Ovary (tissue), 9 donors: ENCODE data around the gene ZNF423. TPM values are rescaled to one million over a fixed set of nuclear protein-coding genes. Genes with fewer than 3 reads are reported as not detected.

Experiments
- DNase-seq, 5 donors: peaks; one replicate each; pipeline ENCODE4 v3.0.0-alpha.2; 2019 to 2020
- H3K27ac ChIP-seq, 2 donors: fragments of 200-600 bp; one replicate each; pipeline versions ENCODE4 v1.5.1 to v1.8.0; 2019 to 2022
- H3K27me3 ChIP-seq: fragments of 200-600 bp; one replicate; pipeline ENCODE4 v1.8.0; 2022
- H3K36me3 ChIP-seq: fragments of 200-600 bp; sonication (generic); one replicate; pipeline ENCODE4 v1.5.1; 2019
- H3K4me1 ChIP-seq: one replicate; pipeline ENCODE4 v1.8.1; 2013; ENCODE audit warnings: mild to moderate bottlenecking, moderate library complexity; ENCODE audit not compliant: insufficient read depth
- H3K4me3 ChIP-seq: fragments of 200-600 bp; sonication (generic); one replicate; pipeline ENCODE4 v1.5.1; 2017
- H3K9me3 ChIP-seq, 2 donors: fragments of 200-600 bp in 1 of 2; sonication (generic) in 1 of 2; one replicate each; pipeline versions ENCODE4 v1.5.1 to v1.8.1; 2013 to 2019; ENCODE audit warnings: mild to moderate bottlenecking in 1 of 2, moderate library complexity in 1 of 2
- EP300 ChIP-seq: sonication (generic); formaldehyde crosslinking; IDR thresholded peaks from one replicate; pipeline ENCODE4 v1.6.1; 2017; ENCODE audit warnings: antibody characterized with exemption
- POLR2A ChIP-seq: fragments of 450-650 bp; IDR thresholded peaks from one replicate; pipeline ENCODE4 v1.6.1; 2017; ENCODE audit warnings: antibody characterized with exemption, mild to moderate bottlenecking, moderate library complexity
- WGBS, 3 donors: extraction: QIAGEN DNeasy Blood & Tissue Kit in 1 of 3; methylation state at CpG; one replicate each; pipeline versions ENCODE4 v1.1.5 to v1.1.7; 2013 to 2017; 5-methylcytosine and 5-hydroxymethylcytosine counted together
- intact Hi-C, 4 donors: fragments of 100-400 bp; cut with DNase I; formaldehyde crosslinking; loops; one replicate each; pipeline versions ENCODE4 v1.11.0 to v1.15.1; 2022 to 2023
- polyA plus RNA-seq, 2 donors: library from polyadenylated mRNA; stranded (reverse); fragments of 200-250 nt in 1 of 2; fragments of 350-450 nt in 1 of 2; fragmentation: Illumina TruSeq in 1 of 2; extraction: RNeasy Lipid Tissue Mini Kit (QIAGEN cat#74804) in 1 of 2; gene quantifications; one replicate each; pipeline ENCODE4 v1.2.3, GENCODE V29; 2013 to 2014
- total RNA-seq, 7 donors: library from RNA; depleted of rRNA in 2 of 7; stranded (reverse); fragments of >200 nt in 2 of 7; fragmentation: NEBNext Ultra II Directional in 3 of 7; extraction: Animal tissue kit (Norgen Biotek cat#: 25700) in 3 of 7; gene quantifications; one replicate each; pipeline versions ENCODE4 v1.1.0 to v1.2.4, GENCODE V29; 2016 to 2023
- TF ChIP-seq, protein P1 (sequence below), 3 donors: fragments of 450-650 bp in 2 of 3; fragments of 200-600 bp in 1 of 3; IDR thresholded peaks; one replicate each; pipeline versions ENCODE4 v1.5.1 to v1.8.0; 2016 to 2022; ENCODE audit warnings: antibody characterized with exemption in 3 of 3, mild to moderate bottlenecking in 1 of 3
- donor health status: DM: no; HTN: no; CAD: no; lungs with moderate emphysema.
- donor health status: DM: no; HTN: no; CAD: no.
- donor health status: Bipolar disorder and iron deficiency.
- donor health status: DM: yes; HTN: yes; CAD: no.
- donor health status: DM: no; HTN: no; CAD: no.
- donor health status: DM: yes; HTN: yes; CAD: no.

ZNF423 gene
- total and polyA plus RNA-seq, 9 donors: 3.3 to 40.3 (median 12.4) TPM

GRCh38 chr16:49672753-49673152 lies 183.2 kb downstream of the ZNF423 start:
- Histone ChIP-seq H3K9me3 (no peaks in the 10 kb centered on the region), H3K27me3 (no peaks in the 10 kb centered on the region), H3K4me1 (no peaks in the 10 kb centered on the region), H3K36me3 (no peaks in the 10 kb centered on the region), H3K27ac (no peak overlapping the region), H3K4me3 (no peak overlapping the region)
- intact Hi-C loops: no loop called here
- no peak for DNase-seq
- 85 to 87% (median 87%) methylated on average over 11 of the region's 11 CpGs for WGBS, 3 donors
- TF ChIP-seq POLR2A: no peak
- TF ChIP-seq, protein P1, sequence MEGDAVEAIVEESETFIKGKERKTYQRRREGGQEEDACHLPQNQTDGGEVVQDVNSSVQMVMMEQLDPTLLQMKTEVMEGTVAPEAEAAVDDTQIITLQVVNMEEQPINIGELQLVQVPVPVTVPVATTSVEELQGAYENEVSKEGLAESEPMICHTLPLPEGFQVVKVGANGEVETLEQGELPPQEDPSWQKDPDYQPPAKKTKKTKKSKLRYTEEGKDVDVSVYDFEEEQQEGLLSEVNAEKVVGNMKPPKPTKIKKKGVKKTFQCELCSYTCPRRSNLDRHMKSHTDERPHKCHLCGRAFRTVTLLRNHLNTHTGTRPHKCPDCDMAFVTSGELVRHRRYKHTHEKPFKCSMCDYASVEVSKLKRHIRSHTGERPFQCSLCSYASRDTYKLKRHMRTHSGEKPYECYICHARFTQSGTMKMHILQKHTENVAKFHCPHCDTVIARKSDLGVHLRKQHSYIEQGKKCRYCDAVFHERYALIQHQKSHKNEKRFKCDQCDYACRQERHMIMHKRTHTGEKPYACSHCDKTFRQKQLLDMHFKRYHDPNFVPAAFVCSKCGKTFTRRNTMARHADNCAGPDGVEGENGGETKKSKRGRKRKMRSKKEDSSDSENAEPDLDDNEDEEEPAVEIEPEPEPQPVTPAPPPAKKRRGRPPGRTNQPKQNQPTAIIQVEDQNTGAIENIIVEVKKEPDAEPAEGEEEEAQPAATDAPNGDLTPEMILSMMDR (IDR thresholded peaks at IDR 0.05): no peak
- TF ChIP-seq EP300: no peak

DNA sequence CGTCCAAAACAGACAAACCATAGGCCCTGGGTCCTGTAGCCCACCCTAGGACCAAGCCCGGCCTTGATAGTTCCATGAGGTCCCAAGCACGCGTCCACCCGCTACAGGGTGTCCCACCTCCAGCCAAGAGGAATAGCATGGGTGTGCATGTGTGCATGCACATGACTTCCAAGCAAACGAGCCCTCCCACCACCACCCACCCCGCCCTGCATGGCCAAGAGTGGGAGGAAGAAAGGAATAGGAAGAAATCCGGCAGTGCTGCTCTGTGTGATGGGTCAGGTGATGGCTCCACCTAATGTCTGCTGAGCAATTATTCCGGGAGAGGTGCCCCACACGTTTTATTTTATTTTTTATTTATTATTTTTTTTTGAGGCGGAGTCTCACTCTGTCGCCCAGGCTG lies 184.6 kb downstream of the ZNF423 start:
- no peaks in the 10 kb centered on the region for H3K27me3 ChIP-seq
- DNase-seq: no peak
- no peaks in the 10 kb centered on the region for H3K9me3 ChIP-seq
- intact Hi-C loops: no loop called here
- no peak overlapping the region for H3K27ac ChIP-seq
- H3K36me3 ChIP-seq: no peaks in the 10 kb centered on the region
- no peaks in the 10 kb centered on the region for H3K4me1 ChIP-seq
- TF ChIP-seq EP300 (no peak), POLR2A (no peak)
- TF ChIP-seq, protein P1 (IDR thresholded peaks at IDR 0.05): no peak
- WGBS, 3 donors: 87 to 90% (median 89%) methylated on average over 12 of the region's 12 CpGs
- no peak overlapping the region for H3K4me3 ChIP-seq

- Histone ChIP-seq H3K9me3 (no peaks in the 10 kb centered on the region), H3K27ac (no peak overlapping the region), H3K4me1 (no peaks in the 10 kb centered on the region), H3K36me3 (no peaks in the 10 kb centered on the region), H3K27me3 (no peaks in the 10 kb centered on the region), H3K4me3 (no peak overlapping the region)
- DNase-seq: no peak
- TF ChIP-seq EP300 (no peak), POLR2A (no peak)
- TF ChIP-seq, protein P1 (IDR thresholded peaks at IDR 0.05): no peak
- 62 to 74% (median 73%) methylated on average over 13 of the region's 13 CpGs for WGBS, 3 donors
- intact Hi-C loops: no loop called here
Observed at GRCh38 chr16:49670627-49671026, 185.3 kb downstream of the ZNF423 start.

DNA sequence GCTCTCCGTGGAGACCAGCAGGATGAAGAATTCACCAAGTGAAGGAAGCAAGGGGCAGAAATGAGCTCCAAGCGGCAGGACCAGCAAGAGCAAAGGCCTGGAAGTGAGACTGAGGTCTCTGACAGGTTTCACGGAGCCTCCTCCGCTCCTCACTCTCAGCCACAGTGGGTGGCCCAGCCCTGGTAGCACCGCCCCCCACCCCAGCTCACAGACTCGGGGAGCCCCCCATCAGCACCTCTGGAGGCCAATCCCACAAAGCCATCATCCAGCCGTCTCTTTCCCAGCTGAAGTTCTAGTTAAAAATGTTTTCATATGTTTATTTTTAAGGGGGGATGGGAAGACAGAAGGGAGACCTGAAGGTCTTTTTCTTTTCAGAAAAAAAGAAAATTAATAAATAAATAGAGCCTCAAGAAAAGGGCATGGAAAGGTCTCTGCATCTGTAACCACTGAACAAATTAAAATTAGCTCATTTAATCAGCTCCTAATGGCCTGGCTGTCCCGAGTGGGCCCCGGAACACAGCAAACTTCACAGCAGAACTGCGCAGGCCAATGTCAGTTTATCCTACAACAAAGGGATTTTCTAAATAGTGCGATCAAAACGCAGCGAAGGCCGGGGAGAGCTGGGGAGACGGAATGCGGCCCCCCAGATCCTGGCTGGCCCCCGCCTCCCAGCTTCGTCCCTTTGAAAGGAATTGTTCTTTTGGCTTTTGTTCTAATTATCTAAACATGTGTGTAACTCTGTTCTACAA lies 190.3 kb downstream of the ZNF423 start:
- TF ChIP-seq, protein P1 (IDR thresholded peaks at IDR 0.05): no peak
- TF ChIP-seq POLR2A: no peak
- TF ChIP-seq EP300: no peak
- 81 to 89% (median 87%) methylated on average over 18 of the region's 18 CpGs for WGBS, 3 donors
- H3K27me3 ChIP-seq: no peaks in the 10 kb centered on the region
- H3K4me1 ChIP-seq: peaks cover 11% of the 10 kb centered on the region
- H3K9me3 ChIP-seq: no peaks in the 10 kb centered on the region
- no peak overlapping the region for H3K4me3 ChIP-seq
- DNase-seq: no peak
- intact Hi-C loops: no loop called here
- H3K36me3 ChIP-seq: no peaks in the 10 kb centered on the region
- H3K27ac ChIP-seq: peak overlapping the region in 1 of 2 donors; percentile 88
